ENCODE measurements around the gene SYT13. TPM values are rescaled to one million over a fixed set of nuclear protein-coding genes. Genes with fewer than 3 reads are reported as not detected.

Gene SYT13
- total and polyA plus RNA-seq, 12 donors, result 0.51 to 7.7 (median 2.3) TPM

GRCh38 chr11:45232341-45233080 is 53.6 kb downstream of the SYT13 start:
- Histone ChIP-seq H3K9me3 (no peaks in the 10 kb centered on the region), H3K36me3 (peaks cover 0 to 15% (median 4%) of the 10 kb centered on the region in 9 donors), H3K4me1 (peaks cover 0 to 3% (median 0%) of the 10 kb centered on the region in 9 donors), H3K4me3 (no peak overlapping the region), H3K27me3 (peaks cover 0 to 5% (median 0%) of the 10 kb centered on the region in 7 donors), H3K27ac (no peak overlapping the region)
- intact Hi-C loops (cut with DNase I), result loop anchor here in 2 of 10 donors (5.0 to 10.0 kb wide), 3 partner anchors 48 to 120 kb away; no protein-coding TSS in a partner anchor
- no peak for ATAC-seq
- no peak for TF ChIP-seq CTCF (IDR thresholded peaks at IDR 0.05)
- 87% methylated on average over 5 of the region's 5 CpGs for WGBS, 2 donors
- no peak for DNase-seq

DNA sequence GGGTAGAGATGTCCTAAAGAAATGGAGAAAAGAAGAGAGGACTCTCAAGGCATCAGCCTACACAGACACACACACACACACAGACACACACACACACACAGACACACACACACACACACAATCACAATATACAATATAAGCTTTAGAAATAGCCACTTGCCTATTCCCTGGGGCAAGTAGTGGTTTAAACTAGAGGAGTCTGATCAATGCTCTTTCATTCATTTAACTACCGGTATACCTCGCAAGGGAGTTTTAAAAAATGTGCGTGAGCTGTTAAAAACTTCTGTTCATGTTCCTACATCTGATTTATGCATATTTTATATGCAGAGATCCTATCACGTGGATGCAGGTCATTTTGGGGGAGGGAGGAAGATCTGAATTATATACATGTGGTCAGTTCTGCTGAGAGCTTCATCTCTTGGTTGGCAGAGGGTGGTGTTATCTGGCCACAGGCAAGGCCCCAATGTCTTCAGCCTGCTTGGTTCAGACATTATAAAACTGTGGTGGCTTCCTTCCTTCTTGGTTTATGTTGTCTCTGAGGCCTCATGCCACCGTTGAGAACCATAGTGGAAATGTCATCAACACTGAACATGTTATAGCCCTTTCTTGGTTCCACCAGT is 56.6 kb downstream of the SYT13 start:
- no peak for DNase-seq
- no peak for TF ChIP-seq CTCF (IDR thresholded peaks at IDR 0.05)
- Histone ChIP-seq H3K27ac (no peak overlapping the region), H3K4me3 (no peak overlapping the region), H3K9me3 (no peaks in the 10 kb centered on the region), H3K36me3 (peaks cover 0 to 45% (median 20%) of the 10 kb centered on the region in 9 donors), H3K27me3 (no peaks in the 10 kb centered on the region), H3K4me1 (peaks cover 0 to 3% (median 0%) of the 10 kb centered on the region in 9 donors)
- no peak for ATAC-seq
- WGBS, 2 donors, result 91 to 92% methylated on average over 5 of the region's 5 CpGs
- intact Hi-C loops (cut with DNase I), result loop anchor here in 2 of 10 donors (5.0 to 10.0 kb wide), 3 partner anchors 45 to 117 kb away; no protein-coding TSS in a partner anchor

DNA sequence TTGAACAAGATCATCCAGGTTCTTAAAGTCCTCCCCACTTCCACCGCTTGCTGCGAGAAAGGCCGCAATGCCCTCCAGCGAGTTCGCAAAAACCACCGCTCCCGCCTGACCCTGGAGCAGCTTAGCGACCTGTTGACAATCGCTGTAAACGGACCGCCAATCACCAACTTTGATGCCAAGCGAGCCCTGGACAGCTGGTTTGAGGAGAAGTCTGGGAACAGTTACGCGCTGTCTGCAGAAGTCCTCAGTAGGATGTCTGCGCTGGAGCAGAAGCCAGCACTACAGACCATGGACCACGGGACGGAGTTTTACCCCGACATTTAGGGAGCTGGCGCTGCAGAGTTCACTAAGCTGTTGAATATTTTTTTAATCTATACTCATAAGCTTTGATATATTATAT is 58.3 kb downstream of the SYT13 start:
- Histone ChIP-seq H3K27me3 (no peaks in the 10 kb centered on the region), H3K4me1 (no peaks in the 10 kb centered on the region), H3K27ac (no peak overlapping the region), H3K9me3 (no peaks in the 10 kb centered on the region), H3K36me3 (peaks cover 0 to 62% (median 24%) of the 10 kb centered on the region in 9 donors), H3K4me3 (no peak overlapping the region)
- no peak for TF ChIP-seq CTCF (IDR thresholded peaks at IDR 0.05)
- ATAC-seq (no peak), DNase-seq (no peak)
- intact Hi-C loops (cut with DNase I), result no loop called here
- 96 to 98% methylated on average over 19 of the region's 19 CpGs for WGBS, 2 donors

- Histone ChIP-seq H3K4me1 (no peaks in the 10 kb centered on the region), H3K4me3 (no peak overlapping the region), H3K27ac (no peak overlapping the region), H3K27me3 (no peaks in the 10 kb centered on the region), H3K36me3 (peaks cover 0 to 69% (median 24%) of the 10 kb centered on the region in 9 donors), H3K9me3 (no peaks in the 10 kb centered on the region)
- intact Hi-C loops (cut with DNase I), result no loop called here
- TF ChIP-seq CTCF (IDR thresholded peaks at IDR 0.05), result no peak
- DNase-seq (no peak), ATAC-seq (no peak)
- 97 to 99% methylated on average over 21 of the region's 21 CpGs for WGBS, 2 donors
These were observed 59.2 kb downstream of the SYT13 start for GRCh38 chr11:45226901-45227300.
